Naive thymus-derived CD4-positive, alpha-beta T cell (primary cell): Measurements from ENCODE around the gene ZNF423. TPM values are rescaled to one million over a fixed set of nuclear protein-coding genes. Genes with fewer than 3 reads are reported as not detected.

ENCODE experiments used
- ATAC-seq: fragments of 150-1000 bp; cut with Tn5 transposase; 2 replicates; pipeline ENCODE4 v1.10.0; 2021; ENCODE audit warnings: mild to moderate bottlenecking, moderate library complexity
- CTCF ChIA-PET: fragments of 350-600 bp; sonication (Branson Sonifier 250); formaldehyde crosslinking; loops from one replicate; lab custom pipeline; 2021; ENCODE audit warnings: antibody characterized with exemption; lab: Charles Lee
- POLR2A ChIA-PET: fragments of 350-600 bp; sonication (Branson Sonifier 250); formaldehyde crosslinking; loops from one replicate; lab custom pipeline; 2021; ENCODE audit warnings: antibody characterized with exemption, inconsistent platforms; lab: Charles Lee
- DNase-seq, 9 donors: peaks; one replicate each; pipeline versions ENCODE4 v3.0.0 to v3.0.0-alpha.2; 2020 to 2022; ENCODE audit warnings: mixed read lengths in 1 of 9
- H3K27ac ChIP-seq: one replicate; pipeline ENCODE4 v1.7.0; 2013; ENCODE audit warnings: mild to moderate bottlenecking, low read depth, low read length, moderate library complexity
- H3K27me3 ChIP-seq, 2 donors: one replicate each; pipeline ENCODE4 v1.7.0; 2013; ENCODE audit warnings: low read length in 2 of 2, mild to moderate bottlenecking in 2 of 2, moderate library complexity in 2 of 2; ENCODE audit not compliant: control insufficient read depth in 2 of 2, insufficient read depth in 2 of 2
- H3K36me3 ChIP-seq, 3 experiments: 1 replicate in 2 of 3; 2 replicates in 1 of 3; pipeline ENCODE4 v1.7.0; 2013; ENCODE audit warnings: low read length in 3 of 3, mild to moderate bottlenecking in 3 of 3, moderate library complexity in 1 of 3; ENCODE audit not compliant: insufficient read depth in 3 of 3, control insufficient read depth in 2 of 3
- H3K4me1 ChIP-seq, 2 donors: one replicate each; pipeline ENCODE4 v1.7.0; 2013; ENCODE audit warnings: low read length in 2 of 2, mild to moderate bottlenecking in 2 of 2, moderate library complexity in 1 of 2; ENCODE audit not compliant: control insufficient read depth in 2 of 2, insufficient read depth in 2 of 2
- H3K4me3 ChIP-seq: 2 replicates; pipeline ENCODE4 v1.7.0; 2013; ENCODE audit warnings: mild to moderate bottlenecking, low read length
- H3K9me3 ChIP-seq, 3 experiments: 1 replicate in 2 of 3; 2 replicates in 1 of 3; pipeline ENCODE4 v1.7.0; 2013; ENCODE audit warnings: low read length in 3 of 3; ENCODE audit not compliant: control insufficient read depth in 2 of 3
- H3K27ac Mint-ChIP-seq, 9 donors: one replicate each; pipeline ENCODE4 v1.8.0; 2020 to 2022; ENCODE audit warnings: mixed read lengths in 9 of 9, mild to moderate bottlenecking in 8 of 9, moderate library complexity in 5 of 9, inconsistent platforms in 2 of 9
- H3K27me3 Mint-ChIP-seq, 5 donors: one replicate each; pipeline ENCODE4 v1.8.0; 2021 to 2022; ENCODE audit warnings: mixed read lengths in 5 of 5, mild to moderate bottlenecking in 1 of 5
- H3K36me3 Mint-ChIP-seq, 5 donors: one replicate each; pipeline ENCODE4 v1.8.0; 2020 to 2022; ENCODE audit warnings: mixed read lengths in 5 of 5, mild to moderate bottlenecking in 3 of 5, inconsistent platforms in 1 of 5
- H3K4me1 Mint-ChIP-seq, 7 donors: one replicate each; pipeline ENCODE4 v1.8.0; 2020 to 2022; ENCODE audit warnings: mixed read lengths in 7 of 7, mild to moderate bottlenecking in 3 of 7, inconsistent platforms in 1 of 7
- H3K4me3 Mint-ChIP-seq, 10 donors: one replicate each; pipeline ENCODE4 v1.8.0; 2020 to 2022; ENCODE audit warnings: mild to moderate bottlenecking in 10 of 10, mixed read lengths in 10 of 10, moderate library complexity in 6 of 10, inconsistent platforms in 2 of 10
- H3K9me3 Mint-ChIP-seq, 11 donors: one replicate each; pipeline ENCODE4 v1.8.0; 2020 to 2022; ENCODE audit warnings: mixed read lengths in 11 of 11, mild to moderate bottlenecking in 4 of 11, inconsistent platforms in 1 of 11, moderate library complexity in 1 of 11
- intact Hi-C, 2 donors: fragments of 100-400 bp; cut with micrococcal nuclease; formaldehyde crosslinking; loops; one replicate each; pipeline ENCODE4 v1.15.1; 2023
- polyA plus RNA-seq, 2 donors: library from polyadenylated mRNA; unstranded; fragments of 300-500 nt; fragmentation: Illumina TruSeq; gene quantifications; one replicate each; pipeline ENCODE4 v1.2.3, GENCODE V29; 2021
- total RNA-seq, 6 experiments: library from RNA in 5 of 6; stranded (reverse) in 5 of 6; gene quantifications; 1 replicate in 5 of 6; 2 replicates in 1 of 6; pipeline ENCODE4 v1.2.3 and lab custom pipeline; 2021 to 2026

ZNF423 gene
- total and polyA plus RNA-seq, 7 experiments from 2014 or later: not detected

GRCh38 chr16:49701065-49701685 lies 154.7 kb downstream of the ZNF423 start:
- POLR2A ChIA-PET: no interaction called here
- no peak overlapping the region for H3K4me3 Mint-ChIP-seq
- no peak overlapping the region for H3K4me3 ChIP-seq
- intact Hi-C loops: no loop called here
- peaks cover 0 to 11% (median 0%) of the 10 kb centered on the region in 11 donors for H3K9me3 Mint-ChIP-seq
- H3K36me3 Mint-ChIP-seq: no peaks in the 10 kb centered on the region
- no peak overlapping the region for H3K27ac ChIP-seq
- H3K4me1 Mint-ChIP-seq: peaks cover 0 to 4% (median 0%) of the 10 kb centered on the region in 7 donors
- H3K4me1 ChIP-seq: no peaks in the 10 kb centered on the region
- H3K9me3 ChIP-seq: no peaks in the 10 kb centered on the region
- no peaks in the 10 kb centered on the region for H3K36me3 ChIP-seq
- CTCF ChIA-PET: no interaction called here
- no peak for DNase-seq
- no peaks in the 10 kb centered on the region for H3K27me3 ChIP-seq
- no peak overlapping the region for H3K27ac Mint-ChIP-seq
- no peak for ATAC-seq
- H3K27me3 Mint-ChIP-seq: peaks cover 19 to 41% (median 26%) of the 10 kb centered on the region in 5 donors

GRCh38 chr16:49700251-49701064 lies 155.5 kb downstream of the ZNF423 start:
- no peak overlapping the region for H3K27ac ChIP-seq
- Mint-ChIP-seq H3K27ac (no peak overlapping the region), H3K9me3 (peaks cover 0 to 6% (median 0%) of the 10 kb centered on the region in 11 donors), H3K27me3 (peaks cover 19 to 42% (median 26%) of the 10 kb centered on the region in 5 donors), H3K4me3 (no peak overlapping the region), H3K36me3 (no peaks in the 10 kb centered on the region), H3K4me1 (peaks cover 0 to 4% (median 0%) of the 10 kb centered on the region in 7 donors)
- CTCF ChIA-PET: no interaction called here
- intact Hi-C loops: no loop called here
- no peaks in the 10 kb centered on the region for H3K4me1 ChIP-seq
- DNase-seq (no peak), ATAC-seq (no peak)
- no peak overlapping the region for H3K4me3 ChIP-seq
- no peaks in the 10 kb centered on the region for H3K9me3 ChIP-seq
- POLR2A ChIA-PET: no interaction called here
- no peaks in the 10 kb centered on the region for H3K27me3 ChIP-seq
- no peaks in the 10 kb centered on the region for H3K36me3 ChIP-seq

GRCh38 chr16:49699841-49700175 lies 156.1 kb downstream of the ZNF423 start:
- H3K36me3 ChIP-seq: no peaks in the 10 kb centered on the region
- no peaks in the 10 kb centered on the region for H3K36me3 Mint-ChIP-seq
- H3K27me3 ChIP-seq: no peaks in the 10 kb centered on the region
- ATAC-seq: no peak
- peaks cover 0 to 4% (median 0%) of the 10 kb centered on the region in 7 donors for H3K4me1 Mint-ChIP-seq
- peaks cover 19 to 36% (median 26%) of the 10 kb centered on the region in 5 donors for H3K27me3 Mint-ChIP-seq
- CTCF ChIA-PET: no interaction called here
- intact Hi-C loops: no loop called here
- peaks cover 0 to 4% (median 0%) of the 10 kb centered on the region in 11 donors for H3K9me3 Mint-ChIP-seq
- no peak overlapping the region for H3K27ac Mint-ChIP-seq
- H3K4me1 ChIP-seq: no peaks in the 10 kb centered on the region
- H3K4me3 Mint-ChIP-seq: no peak overlapping the region
- POLR2A ChIA-PET: no interaction called here
- DNase-seq: no peak
- H3K4me3 ChIP-seq: no peak overlapping the region
- H3K27ac ChIP-seq: no peak overlapping the region
- H3K9me3 ChIP-seq: no peaks in the 10 kb centered on the region

GRCh38 chr16:49698931-49699840 lies 156.7 kb downstream of the ZNF423 start:
- Mint-ChIP-seq H3K27ac (no peak overlapping the region), H3K27me3 (peaks cover 19 to 36% (median 26%) of the 10 kb centered on the region in 5 donors), H3K4me1 (peaks cover 0 to 4% (median 0%) of the 10 kb centered on the region in 7 donors), H3K4me3 (no peak overlapping the region), H3K36me3 (no peaks in the 10 kb centered on the region), H3K9me3 (no peaks in the 10 kb centered on the region)
- ChIA-PET CTCF (no interaction called here), POLR2A (no interaction called here)
- Histone ChIP-seq H3K36me3 (no peaks in the 10 kb centered on the region), H3K27ac (no peak overlapping the region), H3K4me3 (no peak overlapping the region), H3K9me3 (no peaks in the 10 kb centered on the region), H3K27me3 (no peaks in the 10 kb centered on the region), H3K4me1 (no peaks in the 10 kb centered on the region)
- no peak for ATAC-seq
- intact Hi-C loops: no loop called here
- DNase-seq: no peak

GRCh38 chr16:49698453-49698815 lies 157.5 kb downstream of the ZNF423 start:
- Mint-ChIP-seq H3K9me3 (no peaks in the 10 kb centered on the region), H3K36me3 (no peaks in the 10 kb centered on the region), H3K27ac (no peak overlapping the region), H3K4me1 (peaks cover 0 to 4% (median 0%) of the 10 kb centered on the region in 7 donors), H3K27me3 (peaks cover 19 to 36% (median 26%) of the 10 kb centered on the region in 5 donors), H3K4me3 (no peak overlapping the region)
- intact Hi-C loops: no loop called here
- Histone ChIP-seq H3K9me3 (no peaks in the 10 kb centered on the region), H3K4me3 (no peak overlapping the region), H3K27ac (no peak overlapping the region), H3K27me3 (no peaks in the 10 kb centered on the region), H3K36me3 (no peaks in the 10 kb centered on the region), H3K4me1 (no peaks in the 10 kb centered on the region)
- ChIA-PET POLR2A (no interaction called here), CTCF (no interaction called here)
- DNase-seq (no peak), ATAC-seq (no peak)

GRCh38 chr16:49697631-49698452 lies 158.1 kb downstream of the ZNF423 start:
- Histone ChIP-seq H3K4me3 (no peak overlapping the region), H3K36me3 (no peaks in the 10 kb centered on the region), H3K4me1 (no peaks in the 10 kb centered on the region), H3K27me3 (no peaks in the 10 kb centered on the region), H3K27ac (no peak overlapping the region), H3K9me3 (no peaks in the 10 kb centered on the region)
- Mint-ChIP-seq H3K4me3 (no peak overlapping the region), H3K36me3 (no peaks in the 10 kb centered on the region), H3K4me1 (peaks cover 0 to 4% (median 0%) of the 10 kb centered on the region in 7 donors), H3K27me3 (peaks cover 19 to 36% (median 26%) of the 10 kb centered on the region in 5 donors), H3K27ac (no peak overlapping the region), H3K9me3 (no peaks in the 10 kb centered on the region)
- ChIA-PET CTCF (no interaction called here), POLR2A (no interaction called here)
- intact Hi-C loops: no loop called here
- no peak for ATAC-seq
- DNase-seq: no peak
